Neural crest cell (in vitro differentiated cells): ENCODE data around the gene SETD7. TPM values are rescaled to one million over a fixed set of nuclear protein-coding genes. Genes with fewer than 3 reads are reported as not detected.
A peak's percentile ranks its signal among the peaks of the same experiment; 100 is the strongest.
"Not testable (repeated sequence)": the region's sequence is repeated elsewhere in the genome, so short reads cannot be mapped to it uniquely, and the experiment has no call there.

Experiments
- DNase-seq: peaks from one replicate; pipeline ENCODE4 v3.0.0; 2021; ENCODE audit warnings: low read depth, mixed read lengths, low spot score
- H3K27ac Mint-ChIP-seq: one replicate; pipeline ENCODE4 v1.8.0; 2021; ENCODE audit warnings: mild to moderate bottlenecking, mixed read lengths; ENCODE audit not compliant: unreplicated experiment
- H3K27me3 Mint-ChIP-seq: 2 replicates; pipeline ENCODE4 v1.8.0; 2021; ENCODE audit warnings: low read depth, mild to moderate bottlenecking, mixed read lengths
- H3K36me3 Mint-ChIP-seq: 2 replicates; pipeline ENCODE4 v1.8.0; 2021; ENCODE audit warnings: low read depth, mild to moderate bottlenecking, mixed read lengths
- H3K4me1 Mint-ChIP-seq: 2 replicates; pipeline ENCODE4 v1.8.0; 2021; ENCODE audit warnings: mixed read lengths
- H3K4me3 Mint-ChIP-seq: one replicate; pipeline ENCODE4 v1.8.0; 2021; ENCODE audit warnings: mild to moderate bottlenecking, mixed read lengths
- H3K9me3 Mint-ChIP-seq: 2 replicates; pipeline ENCODE4 v1.8.0; 2021; ENCODE audit warnings: mixed read lengths
- CTCF ChIP-seq: fragments of 200-600 bp; sonication (generic); conservative IDR thresholded peaks from 2 replicates; pipeline ENCODE4 v1.5.0; 2021; ENCODE audit warnings: antibody characterized with exemption, mild to moderate bottlenecking
- total RNA-seq: library from RNA; stranded (reverse); gene quantifications from 2 replicates; pipeline ENCODE4 v1.2.1, GENCODE V29; 2021

Gene SETD7
- total RNA-seq, 1 donor from 2014 or later = 11.1 TPM

DNA sequence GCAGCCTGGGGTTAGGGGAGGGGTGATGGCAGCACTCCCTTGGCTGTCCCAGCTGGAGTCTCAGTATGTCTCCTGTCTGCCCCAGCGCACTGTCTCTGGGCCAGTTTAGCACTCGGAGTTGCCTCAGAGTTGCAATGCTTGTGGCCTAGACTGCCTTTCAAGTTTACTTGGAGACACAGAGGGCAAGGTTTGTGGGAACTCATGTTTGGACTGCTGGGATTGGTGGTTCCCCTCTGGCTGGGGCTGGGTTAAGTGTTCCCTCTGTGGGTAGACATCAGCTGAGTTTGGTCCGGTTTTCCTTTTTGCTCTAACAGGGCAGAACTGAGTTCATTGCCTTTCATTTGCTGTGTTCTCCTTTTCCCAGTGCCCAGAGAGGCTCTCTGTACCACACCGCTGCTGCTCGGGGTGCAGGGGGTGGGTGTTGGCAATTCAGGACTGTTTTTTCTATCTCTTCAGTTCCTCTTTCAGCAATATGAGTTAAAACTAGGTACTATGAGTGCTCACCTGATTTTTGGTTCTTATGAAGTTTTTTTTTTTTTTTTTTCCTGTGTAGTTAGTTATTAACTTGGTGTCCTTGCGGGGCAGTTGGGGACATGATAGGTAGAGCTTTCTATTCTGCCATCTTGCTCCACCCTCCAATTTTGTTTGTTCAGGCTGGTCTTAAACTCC is 84.9 kb downstream of the SETD7 start:
- Mint-ChIP-seq H3K27ac (no peak overlapping the region), H3K4me1 (no peaks in the 10 kb centered on the region), H3K9me3 (peaks cover 17% of the 10 kb centered on the region), H3K4me3 (no peak overlapping the region), H3K27me3 (no peaks in the 10 kb centered on the region), H3K36me3 (peaks cover 50% of the 10 kb centered on the region)
- no peak for TF ChIP-seq CTCF
- no peak for DNase-seq

- Mint-ChIP-seq H3K27me3 (no peaks in the 10 kb centered on the region), H3K36me3 (peaks cover 50% of the 10 kb centered on the region), H3K4me3 (no peak overlapping the region), H3K4me1 (no peaks in the 10 kb centered on the region), H3K9me3 (peaks cover 17% of the 10 kb centered on the region), H3K27ac (peak overlapping the region; percentile 57)
- TF ChIP-seq CTCF = no peak
- DNase-seq = no peak
Measured at GRCh38 chr4:139470295-139470694, 85.7 kb downstream of the SETD7 start.

DNA sequence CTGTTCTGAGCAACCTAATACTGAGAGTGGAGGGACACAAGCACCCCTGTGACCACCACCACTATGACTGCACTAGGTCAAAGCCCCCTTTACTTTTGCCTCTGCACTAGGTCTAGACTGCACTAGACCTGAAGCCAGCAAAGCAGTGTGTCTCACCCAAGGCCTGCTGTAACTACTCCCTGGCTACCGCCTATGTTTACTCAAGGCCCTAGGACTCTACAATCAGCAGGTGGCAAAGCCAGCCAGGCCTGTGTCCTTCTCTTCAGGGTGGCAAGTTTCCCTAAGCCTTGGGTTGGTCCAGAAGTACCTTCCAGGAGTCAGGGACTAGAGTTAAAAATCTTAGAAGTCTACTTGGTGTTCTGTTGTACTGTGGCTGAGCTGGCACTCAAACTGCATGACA is 86.2 kb downstream of the SETD7 start:
- Mint-ChIP-seq H3K27ac (peak overlapping the region; percentile 57), H3K36me3 (peaks cover 50% of the 10 kb centered on the region), H3K4me3 (no peak overlapping the region), H3K9me3 (peaks cover 17% of the 10 kb centered on the region), H3K4me1 (no peaks in the 10 kb centered on the region), H3K27me3 (no peaks in the 10 kb centered on the region)
- no peak for TF ChIP-seq CTCF
- DNase-seq = no peak

DNA sequence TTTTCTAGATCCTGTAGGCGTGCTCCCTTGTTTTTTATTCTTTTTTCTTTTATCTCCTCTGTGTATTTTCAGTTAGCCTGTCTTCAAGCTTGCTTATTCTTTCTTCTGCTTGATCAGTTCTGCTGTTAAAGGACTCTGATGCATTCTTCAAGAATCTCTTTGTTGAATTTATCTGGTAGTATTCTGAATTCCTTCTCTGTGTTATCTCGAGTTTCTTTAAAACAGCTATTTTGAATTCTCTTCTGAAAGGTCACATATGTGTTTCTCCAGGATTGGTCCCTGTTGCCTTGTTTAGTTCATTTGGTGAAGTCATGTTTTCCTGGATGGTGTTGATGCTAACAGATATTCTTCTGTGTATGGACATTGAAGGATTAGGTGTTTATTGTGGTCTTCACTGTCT is 86.8 kb downstream of the SETD7 start:
- TF ChIP-seq CTCF = no peak
- Mint-ChIP-seq H3K27me3 (no peaks in the 10 kb centered on the region), H3K27ac (no peak overlapping the region), H3K4me3 (no peak overlapping the region), H3K36me3 (peaks cover 48% of the 10 kb centered on the region), H3K9me3 (peaks cover 17% of the 10 kb centered on the region), H3K4me1 (no peaks in the 10 kb centered on the region)
- no peak for DNase-seq

GRCh38 chr4:139468756-139469155 is 87.3 kb downstream of the SETD7 start:
- not testable (repeated sequence) for H3K27ac Mint-ChIP-seq
- H3K36me3 Mint-ChIP-seq = peaks cover 50% of the 10 kb centered on the region

DNA sequence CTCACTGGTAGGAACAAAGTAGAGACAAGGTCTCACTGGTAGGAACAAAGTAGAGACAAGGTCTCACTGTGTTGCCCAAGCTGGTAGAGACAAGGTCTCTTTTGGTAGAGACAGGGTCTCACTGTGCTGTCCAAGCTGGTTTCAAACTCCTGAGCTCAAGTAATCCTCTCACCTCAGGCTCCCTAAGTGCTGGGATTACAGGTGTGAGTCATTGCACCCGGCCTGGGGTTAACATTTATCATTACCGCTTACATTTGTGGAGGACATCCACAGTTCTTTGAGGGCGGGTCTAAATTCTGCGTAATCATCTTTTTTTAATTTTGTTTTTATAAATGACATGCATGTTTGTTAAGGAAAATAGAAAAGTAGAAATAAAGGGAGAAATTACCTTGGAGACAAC is 90.1 kb downstream of the SETD7 start:
- peaks cover 27% of the 10 kb centered on the region for H3K36me3 Mint-ChIP-seq
- H3K27me3 Mint-ChIP-seq = no peaks in the 10 kb centered on the region
- no peak overlapping the region for H3K27ac Mint-ChIP-seq
- DNase-seq = no peak
- peaks cover 8% of the 10 kb centered on the region for H3K9me3 Mint-ChIP-seq
- no peak for TF ChIP-seq CTCF
- no peak overlapping the region for H3K4me3 Mint-ChIP-seq
- H3K4me1 Mint-ChIP-seq = no peaks in the 10 kb centered on the region

More at GRCh38 chr4:139468756-139469155, 87.3 kb downstream of the SETD7 start:
- not testable (repeated sequence) for H3K4me1 Mint-ChIP-seq, DNase-seq, H3K27me3 Mint-ChIP-seq, H3K4me3 Mint-ChIP-seq
- H3K9me3 Mint-ChIP-seq = peaks cover 17% of the 10 kb centered on the region

DNA sequence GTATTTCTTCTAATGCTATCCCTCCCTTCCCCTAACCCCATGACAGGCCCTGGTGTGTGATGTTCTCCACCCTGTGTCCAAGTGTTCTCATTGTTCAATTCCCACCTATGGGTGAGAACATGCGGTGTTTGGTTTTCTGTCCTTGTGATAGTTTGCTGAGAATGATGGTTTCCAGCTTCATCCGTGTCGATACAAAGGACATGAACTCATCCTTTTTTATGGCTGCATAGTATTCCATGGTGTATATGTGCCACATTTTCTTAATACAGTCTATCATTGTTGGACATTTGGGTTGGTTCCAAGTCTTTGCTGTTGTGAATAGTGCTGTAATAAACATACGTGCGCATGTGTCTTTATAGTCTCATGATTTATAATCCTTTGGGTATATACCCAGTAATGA is 91.5 kb downstream of the SETD7 start:
- H3K4me1 Mint-ChIP-seq = not testable (repeated sequence)

More for the DNA sequence above, 91.5 kb downstream of the SETD7 start:
- not testable (repeated sequence) for H3K9me3 Mint-ChIP-seq, DNase-seq, H3K4me3 Mint-ChIP-seq, H3K27me3 Mint-ChIP-seq, H3K27ac Mint-ChIP-seq
- H3K36me3 Mint-ChIP-seq = peaks cover 17% of the 10 kb centered on the region
